CD14-positive monocyte (primary cell): ENCODE measurements around the gene TBL3. TPM values are rescaled to one million over a fixed set of nuclear protein-coding genes. Genes with fewer than 3 reads are reported as not detected.
A peak's percentile ranks its signal among the peaks of the same experiment; 100 is the strongest.

Experiments used
- DNase-seq, 3 donors: peaks; one replicate each; pipeline ENCODE4 v3.0.0-alpha.2; 2011 to 2022
- H2AFZ ChIP-seq: 2 replicates; pipeline ENCODE4 v1.6.0; 2012; ENCODE audit warnings: mild to moderate bottlenecking, low read depth, low read length, inconsistent platforms; ENCODE audit not compliant: insufficient read depth, poor library complexity, severe bottlenecking
- H3K27ac ChIP-seq, 2 donors: 1 replicate in 1 of 2; 2 replicates in 1 of 2; pipeline ENCODE4 v1.5.1; 2012 to 2013; ENCODE audit warnings: low read length in 2 of 2, control low read depth in 1 of 2, inconsistent platforms in 1 of 2, low read depth in 1 of 2, mild to moderate bottlenecking in 1 of 2
- H3K27me3 ChIP-seq, 2 donors: one replicate each; pipeline versions ENCODE4 v1.6.0 to v1.6.1; 2011 to 2013; ENCODE audit warnings: low read length in 2 of 2; ENCODE audit not compliant: control insufficient read depth in 2 of 2, insufficient read depth in 2 of 2
- H3K36me3 ChIP-seq, 2 donors: replicated peaks in 1 of 2; 1 replicate in 1 of 2; 2 replicates in 1 of 2; pipeline versions ENCODE4 v1.5.1 to v1.6.1; 2012 to 2013; ENCODE audit warnings: low read length in 2 of 2, control low read depth in 1 of 2, inconsistent platforms in 1 of 2, mild to moderate bottlenecking in 1 of 2; ENCODE audit not compliant: insufficient read depth in 2 of 2, control insufficient read depth in 1 of 2
- H3K4me1 ChIP-seq, 2 donors: 1 replicate in 1 of 2; 2 replicates in 1 of 2; pipeline versions ENCODE4 v1.5.1 to v1.6.1; 2012 to 2013; ENCODE audit warnings: low read length in 2 of 2, control low read depth in 1 of 2, inconsistent platforms in 1 of 2, mild to moderate bottlenecking in 1 of 2, moderate library complexity in 1 of 2; ENCODE audit not compliant: insufficient read depth in 2 of 2, control insufficient read depth in 1 of 2
- H3K4me2 ChIP-seq: replicated peaks from 2 replicates; pipeline ENCODE3; 2012; ENCODE audit warnings: low read length, moderate library complexity, mild to moderate bottlenecking; ENCODE audit not compliant: poor library complexity, severe bottlenecking; ENCODE audit errors: extremely low read depth
- H3K4me3 ChIP-seq, 3 experiments: fragments of 200-600 bp in 1 of 3; sonication (generic) in 1 of 3; replicated peaks in 1 of 3; 1 replicate in 2 of 3; 2 replicates in 1 of 3; pipeline ENCODE4 v1.5.1; 2011 to 2013; ENCODE audit warnings: low read length in 3 of 3, mild to moderate bottlenecking in 3 of 3, control low read depth in 2 of 3, low read depth in 2 of 3, inconsistent platforms in 1 of 3, moderate library complexity in 1 of 3
- H3K79me2 ChIP-seq: 2 replicates; pipeline ENCODE4 v1.6.0; 2012; ENCODE audit warnings: mild to moderate bottlenecking, control low read depth, inconsistent platforms, low read length, moderate library complexity; ENCODE audit not compliant: insufficient read depth
- H3K9ac ChIP-seq: 2 replicates; pipeline ENCODE4 v1.6.0; 2017; ENCODE audit warnings: low read length, mild to moderate bottlenecking; ENCODE audit not compliant: insufficient read depth, poor library complexity, severe bottlenecking
- H3K9me3 ChIP-seq, 2 donors: replicated peaks in 1 of 2; 1 replicate in 1 of 2; 2 replicates in 1 of 2; pipeline versions ENCODE4 v1.5.1 to v1.6.1; 2012 to 2013; ENCODE audit warnings: low read length in 2 of 2, control low read depth in 1 of 2; ENCODE audit not compliant: control insufficient read depth in 1 of 2, insufficient read depth in 1 of 2
- H4K20me1 ChIP-seq: 2 replicates; pipeline ENCODE4 v1.6.0; 2012; ENCODE audit warnings: mild to moderate bottlenecking, low read length, control low read depth, moderate library complexity; ENCODE audit not compliant: insufficient read depth
- H3K27ac Mint-ChIP-seq, 7 donors: one replicate each; pipeline ENCODE4 v1.8.0; 2020; ENCODE audit warnings: mild to moderate bottlenecking in 7 of 7, mixed read lengths in 7 of 7, moderate library complexity in 6 of 7, inconsistent platforms in 2 of 7
- H3K27me3 Mint-ChIP-seq, 3 donors: one replicate each; pipeline ENCODE4 v1.8.0; 2021 to 2022; ENCODE audit warnings: low read depth in 3 of 3, mild to moderate bottlenecking in 3 of 3, mixed read lengths in 3 of 3, moderate library complexity in 3 of 3, inconsistent platforms in 1 of 3
- H3K36me3 Mint-ChIP-seq, 2 donors: one replicate each; pipeline ENCODE4 v1.8.0; 2020; ENCODE audit warnings: mixed read lengths in 2 of 2, inconsistent platforms in 1 of 2, mild to moderate bottlenecking in 1 of 2
- H3K4me1 Mint-ChIP-seq: one replicate; pipeline ENCODE4 v1.8.0; 2020; ENCODE audit warnings: mild to moderate bottlenecking, mixed read lengths
- H3K4me3 Mint-ChIP-seq, 2 donors: one replicate each; pipeline ENCODE4 v1.8.0; 2020; ENCODE audit warnings: mild to moderate bottlenecking in 2 of 2, mixed read lengths in 2 of 2, moderate library complexity in 1 of 2
- H3K9me3 Mint-ChIP-seq, 7 donors: one replicate each; pipeline ENCODE4 v1.8.0; 2020 to 2022; ENCODE audit warnings: mixed read lengths in 7 of 7, mild to moderate bottlenecking in 6 of 7, moderate library complexity in 6 of 7, inconsistent platforms in 2 of 7
- WGBS: methylation state at CpG from one replicate; pipeline ENCODE4 v1.1.5; 2013; ENCODE audit warnings: missing lambda C conversion rate; ENCODE audit not compliant: insufficient coverage; 5-methylcytosine and 5-hydroxymethylcytosine counted together
- intact Hi-C, 2 donors: fragments of 100-400 bp; cut with micrococcal nuclease; formaldehyde crosslinking; loops; one replicate each; pipeline versions ENCODE4 v1.15.0 to v1.15.1; 2023
- polyA plus RNA-seq, 3 donors: library from polyadenylated mRNA; depleted of rRNA in 1 of 3; unstranded in 2 of 3; stranded (reverse) in 1 of 3; fragments of 300-500 nt in 2 of 3; fragments of >200 nt in 1 of 3; fragmentation: Illumina TruSeq in 2 of 3; gene quantifications; 1 replicate in 2 of 3; 2 replicates in 1 of 3; pipeline ENCODE4 v1.2.3, GENCODE V29; 2012 to 2021
- TF ChIP-seq, protein P1 (sequence below): fragments of 200-600 bp; IDR thresholded peaks from one replicate; pipeline ENCODE4 v1.8.0; 2022; ENCODE audit warnings: antibody characterized with exemption, mild to moderate bottlenecking

TBL3 gene
- polyA plus RNA-seq, 3 donors: 33.9 to 37.8 (median 36.0) TPM

- peaks cover 57 to 63% (median 59%) of the 10 kb centered on the region in 3 donors for H3K27me3 Mint-ChIP-seq
- Histone ChIP-seq H3K79me2 (no peaks in the 10 kb centered on the region), H3K9ac (peak overlapping the region; percentile 74), H2AFZ (peak overlapping the region; percentile 90), H3K36me3 (peaks cover 12 to 18% of the 10 kb centered on the region in 2 donors), H3K4me1 (peaks cover 20 to 28% of the 10 kb centered on the region in 2 donors), H3K4me2 (peak overlapping the region; percentile 99), H3K4me3 (peak overlapping the region; percentile 52 to 87 (median 55)), H3K9me3 (peaks cover 0 to 24% of the 10 kb centered on the region in 2 donors), H3K27ac (peak overlapping the region in 1 of 2 donors; percentile 73), H4K20me1 (peaks cover 4% of the 10 kb centered on the region), H3K27me3 (peaks cover 34 to 54% of the 10 kb centered on the region in 2 donors)
- WGBS: 13% methylated on average over 55 of the region's 58 CpGs
- peaks cover 0 to 19% (median 10%) of the 10 kb centered on the region in 7 donors for H3K9me3 Mint-ChIP-seq
- TF ChIP-seq, protein P1, sequence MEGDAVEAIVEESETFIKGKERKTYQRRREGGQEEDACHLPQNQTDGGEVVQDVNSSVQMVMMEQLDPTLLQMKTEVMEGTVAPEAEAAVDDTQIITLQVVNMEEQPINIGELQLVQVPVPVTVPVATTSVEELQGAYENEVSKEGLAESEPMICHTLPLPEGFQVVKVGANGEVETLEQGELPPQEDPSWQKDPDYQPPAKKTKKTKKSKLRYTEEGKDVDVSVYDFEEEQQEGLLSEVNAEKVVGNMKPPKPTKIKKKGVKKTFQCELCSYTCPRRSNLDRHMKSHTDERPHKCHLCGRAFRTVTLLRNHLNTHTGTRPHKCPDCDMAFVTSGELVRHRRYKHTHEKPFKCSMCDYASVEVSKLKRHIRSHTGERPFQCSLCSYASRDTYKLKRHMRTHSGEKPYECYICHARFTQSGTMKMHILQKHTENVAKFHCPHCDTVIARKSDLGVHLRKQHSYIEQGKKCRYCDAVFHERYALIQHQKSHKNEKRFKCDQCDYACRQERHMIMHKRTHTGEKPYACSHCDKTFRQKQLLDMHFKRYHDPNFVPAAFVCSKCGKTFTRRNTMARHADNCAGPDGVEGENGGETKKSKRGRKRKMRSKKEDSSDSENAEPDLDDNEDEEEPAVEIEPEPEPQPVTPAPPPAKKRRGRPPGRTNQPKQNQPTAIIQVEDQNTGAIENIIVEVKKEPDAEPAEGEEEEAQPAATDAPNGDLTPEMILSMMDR: no peak
- no peak for DNase-seq
- intact Hi-C loops: no loop called here
- H3K4me1 Mint-ChIP-seq: peaks cover 18% of the 10 kb centered on the region
- peak overlapping the region; percentile 75 to 87 for H3K4me3 Mint-ChIP-seq
- peaks cover 30 to 35% of the 10 kb centered on the region in 2 donors for H3K36me3 Mint-ChIP-seq
- H3K27ac Mint-ChIP-seq: peak overlapping the region in 3 of 7 donors; percentile 35 to 81 (median 70)
These were observed 12.7 kb downstream of the TBL3 start for GRCh38 chr16:1984347-1985225.

- Histone ChIP-seq H3K9ac (no peak overlapping the region), H3K36me3 (peaks cover 12 to 18% of the 10 kb centered on the region in 2 donors)
- TF ChIP-seq, protein P1: no peak
These were observed 13.8 kb downstream of the TBL3 start for GRCh38 chr16:1985466-1986150.

More at GRCh38 chr16:1985466-1986150, 13.8 kb downstream of the TBL3 start:
- peak overlapping the region in 1 of 3 experiments; percentile 87 for H3K4me3 ChIP-seq
- no peak overlapping the region for H3K27ac ChIP-seq
- peaks cover 25 to 32% of the 10 kb centered on the region in 2 donors for H3K4me1 ChIP-seq
- H3K4me2 ChIP-seq: peak overlapping the region; percentile 99
- H3K9me3 ChIP-seq: peaks cover 2 to 24% of the 10 kb centered on the region in 2 donors
- Mint-ChIP-seq H3K4me1 (peaks cover 22% of the 10 kb centered on the region), H3K4me3 (peak overlapping the region in 1 of 2 donors; percentile 75), H3K36me3 (peaks cover 30 to 35% of the 10 kb centered on the region in 2 donors), H3K27me3 (peaks cover 50 to 62% (median 53%) of the 10 kb centered on the region in 3 donors), H3K9me3 (peaks cover 0 to 22% (median 10%) of the 10 kb centered on the region in 7 donors), H3K27ac (no peak overlapping the region)
- WGBS: 100% methylated on average over 14 of the region's 14 CpGs
- H3K79me2 ChIP-seq: no peaks in the 10 kb centered on the region
- intact Hi-C loops: no loop called here
- H3K27me3 ChIP-seq: peaks cover 32 to 49% of the 10 kb centered on the region in 2 donors
- no peak overlapping the region for H2AFZ ChIP-seq
- peaks cover 4% of the 10 kb centered on the region for H4K20me1 ChIP-seq
- DNase-seq: no peak
